Measurements from ENCODE around the gene ANAPC2. TPM values are rescaled to one million over a fixed set of nuclear protein-coding genes. Genes with fewer than 3 reads are reported as not detected.

ANAPC2 gene
- total and polyA plus RNA-seq, 4 donors = 9.3 to 32.6 (median 19.6) TPM

- Histone ChIP-seq H3K27me3 (ENCODE audit: control insufficient read depth in 4 of 4, insufficient read depth in 4 of 4, low read length in 3 of 4) (no peaks in the 10 kb centered on the region), H3K4me1 (ENCODE audit: control insufficient read depth in 4 of 4, insufficient read depth in 4 of 4, low read length in 3 of 4) (peaks cover 36 to 89% (median 77%) of the 10 kb centered on the region in 4 donors), H3K4me3 (ENCODE audit: low read depth in 1 of 3, low read length in 3 of 3) (peak overlapping the region; percentile 66 to 90 (median 66)), H3K9me3 (ENCODE audit: control insufficient read depth in 4 of 4, low read length in 3 of 4) (no peaks in the 10 kb centered on the region), H3K9ac (ENCODE audit: low read depth in 1 of 2, low read length in 2 of 2) (peak overlapping the region in 1 of 2 donors; percentile 27), H3K27ac (ENCODE audit: low read depth in 1 of 2, low read length in 2 of 2) (peak overlapping the region in 1 of 2 donors; percentile 2), H3K36me3 (ENCODE audit: control insufficient read depth in 4 of 4, insufficient read depth in 3 of 4, low read depth in 1 of 4, low read length in 3 of 4) (no peaks in the 10 kb centered on the region)
- 5% methylated on average over 51 of the region's 51 CpGs for WGBS
- TF ChIP-seq ZBTB33 (IDR thresholded peaks at IDR 0.05) = no peak
- no peak for TF ChIP-seq YY1 (IDR thresholded peaks at IDR 0.05)
- TF ChIP-seq REST (IDR thresholded peaks at IDR 0.05) = no peak
- no peak for TF ChIP-seq ATF3 (IDR thresholded peaks at IDR 0.05)
- TF ChIP-seq GABPA (IDR thresholded peaks at IDR 0.05 in 1 of 2, conservative IDR thresholded peaks at IDR 0.05 in 1 of 2) = no peak
- no peak for TF ChIP-seq FOXA1 (IDR thresholded peaks at IDR 0.05)
- no peak for TF ChIP-seq MAX (IDR thresholded peaks at IDR 0.05)
- TF ChIP-seq JUND (IDR thresholded peaks at IDR 0.05) = no peak
- no peak for TF ChIP-seq CTCF (IDR thresholded peaks at IDR 0.05; ENCODE audit: low read depth, low read length, missing input control)
- TF ChIP-seq HNF4G (IDR thresholded peaks at IDR 0.05) = no peak
- no peak for TF ChIP-seq EGR1 (IDR thresholded peaks at IDR 0.05; ENCODE audit: low read depth in 2 of 2)
- DNase-seq (ENCODE audit: low spot score) = no peak
Observed at GRCh38 chr9:137199411-137200121, 11.2 kb upstream of the ANAPC2 start.

- no peaks in the 10 kb centered on the region for H3K36me3 ChIP-seq (ENCODE audit: control insufficient read depth in 4 of 4, insufficient read depth in 3 of 4, low read depth in 1 of 4, low read length in 3 of 4)
- H3K27me3 ChIP-seq (ENCODE audit: control insufficient read depth in 4 of 4, insufficient read depth in 4 of 4, low read length in 3 of 4) = no peaks in the 10 kb centered on the region
- no peak for TF ChIP-seq FOXA1 (IDR thresholded peaks at IDR 0.05)
- no peak for TF ChIP-seq HNF4G (IDR thresholded peaks at IDR 0.05)
- TF ChIP-seq ZBTB33 (IDR thresholded peaks at IDR 0.05) = no peak
- no peak for TF ChIP-seq CTCF (IDR thresholded peaks at IDR 0.05; ENCODE audit: low read depth, low read length, missing input control)
- TF ChIP-seq JUND (IDR thresholded peaks at IDR 0.05) = no peak
- TF ChIP-seq YY1 (IDR thresholded peaks at IDR 0.05) = no peak
- TF ChIP-seq TAF1 (conservative IDR thresholded peaks at IDR 0.05) = no peak
- no peak for TF ChIP-seq MAX (IDR thresholded peaks at IDR 0.05)
- peak overlapping the region; percentile 66 to 90 (median 66) for H3K4me3 ChIP-seq (ENCODE audit: low read depth in 1 of 3, low read length in 3 of 3)
- H3K4me1 ChIP-seq (ENCODE audit: control insufficient read depth in 4 of 4, insufficient read depth in 4 of 4, low read length in 3 of 4) = peaks cover 34 to 89% (median 75%) of the 10 kb centered on the region in 4 donors
- no peak for DNase-seq (ENCODE audit: low spot score)
- WGBS = 39% methylated on average over 11 of the region's 11 CpGs
- peak overlapping the region; percentile 81 to 84 for H3K27ac ChIP-seq (ENCODE audit: low read depth in 1 of 2, low read length in 2 of 2)
- peak overlapping the region in 1 of 2 donors; percentile 66 for H3K9ac ChIP-seq (ENCODE audit: low read depth in 1 of 2, low read length in 2 of 2)
- H3K9me3 ChIP-seq (ENCODE audit: control insufficient read depth in 4 of 4, low read length in 3 of 4) = no peaks in the 10 kb centered on the region
Observed at GRCh38 chr9:137198902-137199283, 10.5 kb upstream of the ANAPC2 start.
